Measurements from ENCODE around the gene CDAN1.

DNA sequence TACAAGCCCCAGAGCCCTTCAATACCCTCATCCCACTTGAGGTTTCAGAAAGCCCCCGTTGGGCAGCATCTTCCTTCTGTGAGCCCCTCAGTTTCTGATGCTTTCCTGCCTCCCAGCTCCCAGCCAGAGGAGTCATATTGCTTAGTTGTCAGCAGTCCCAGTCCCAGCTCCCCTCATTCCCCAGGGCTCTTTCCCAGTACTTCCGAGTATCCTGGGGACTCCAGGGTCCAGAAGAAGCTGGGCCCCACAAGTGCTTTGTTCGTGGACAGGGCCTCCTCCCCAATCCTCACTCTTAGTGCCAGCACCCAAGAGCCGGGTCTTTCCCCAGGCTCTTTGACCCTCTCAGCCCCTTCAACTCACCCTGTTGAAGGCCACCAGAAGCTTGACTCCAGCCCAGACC, 43.9 kb downstream of the CDAN1 start:
- TF ChIP-seq, protein P1, sequence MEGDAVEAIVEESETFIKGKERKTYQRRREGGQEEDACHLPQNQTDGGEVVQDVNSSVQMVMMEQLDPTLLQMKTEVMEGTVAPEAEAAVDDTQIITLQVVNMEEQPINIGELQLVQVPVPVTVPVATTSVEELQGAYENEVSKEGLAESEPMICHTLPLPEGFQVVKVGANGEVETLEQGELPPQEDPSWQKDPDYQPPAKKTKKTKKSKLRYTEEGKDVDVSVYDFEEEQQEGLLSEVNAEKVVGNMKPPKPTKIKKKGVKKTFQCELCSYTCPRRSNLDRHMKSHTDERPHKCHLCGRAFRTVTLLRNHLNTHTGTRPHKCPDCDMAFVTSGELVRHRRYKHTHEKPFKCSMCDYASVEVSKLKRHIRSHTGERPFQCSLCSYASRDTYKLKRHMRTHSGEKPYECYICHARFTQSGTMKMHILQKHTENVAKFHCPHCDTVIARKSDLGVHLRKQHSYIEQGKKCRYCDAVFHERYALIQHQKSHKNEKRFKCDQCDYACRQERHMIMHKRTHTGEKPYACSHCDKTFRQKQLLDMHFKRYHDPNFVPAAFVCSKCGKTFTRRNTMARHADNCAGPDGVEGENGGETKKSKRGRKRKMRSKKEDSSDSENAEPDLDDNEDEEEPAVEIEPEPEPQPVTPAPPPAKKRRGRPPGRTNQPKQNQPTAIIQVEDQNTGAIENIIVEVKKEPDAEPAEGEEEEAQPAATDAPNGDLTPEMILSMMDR (IDR thresholded peaks at IDR 0.05; ENCODE audit: low read depth, low read length): no peak
- TF ChIP-seq, protein P2, sequence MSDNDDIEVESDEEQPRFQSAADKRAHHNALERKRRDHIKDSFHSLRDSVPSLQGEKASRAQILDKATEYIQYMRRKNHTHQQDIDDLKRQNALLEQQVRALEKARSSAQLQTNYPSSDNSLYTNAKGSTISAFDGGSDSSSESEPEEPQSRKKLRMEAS (IDR thresholded peaks at IDR 0.05; ENCODE audit: low read depth, low read length): no peak

All from NB4 (cell line).